ENCODE results near the gene GRID1. TPM values are rescaled to one million over a fixed set of nuclear protein-coding genes. Genes with fewer than 3 reads are reported as not detected.

Gene GRID1
- total RNA-seq, 1 donor, result not detected

DNA sequence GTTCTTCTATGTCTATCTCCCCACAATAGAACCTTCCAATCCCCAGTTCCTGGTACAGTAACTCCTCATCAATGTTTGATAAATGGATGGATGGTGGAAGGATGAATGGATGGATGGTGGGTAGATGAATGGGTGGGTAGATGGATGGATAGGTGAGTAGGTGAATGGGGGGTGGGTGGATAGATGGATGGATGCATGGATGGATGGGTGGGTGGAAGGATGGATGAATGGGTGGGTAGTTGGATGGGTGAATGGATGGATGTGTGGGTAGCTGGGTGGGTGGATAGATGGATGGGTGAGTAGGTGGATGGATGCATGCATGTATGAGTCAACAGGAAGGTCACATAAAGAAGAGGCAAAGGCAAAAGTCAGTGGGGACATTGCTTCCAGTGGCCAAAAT lies 116.8 kb downstream of the GRID1 start:
- TF ChIP-seq, protein P1, sequence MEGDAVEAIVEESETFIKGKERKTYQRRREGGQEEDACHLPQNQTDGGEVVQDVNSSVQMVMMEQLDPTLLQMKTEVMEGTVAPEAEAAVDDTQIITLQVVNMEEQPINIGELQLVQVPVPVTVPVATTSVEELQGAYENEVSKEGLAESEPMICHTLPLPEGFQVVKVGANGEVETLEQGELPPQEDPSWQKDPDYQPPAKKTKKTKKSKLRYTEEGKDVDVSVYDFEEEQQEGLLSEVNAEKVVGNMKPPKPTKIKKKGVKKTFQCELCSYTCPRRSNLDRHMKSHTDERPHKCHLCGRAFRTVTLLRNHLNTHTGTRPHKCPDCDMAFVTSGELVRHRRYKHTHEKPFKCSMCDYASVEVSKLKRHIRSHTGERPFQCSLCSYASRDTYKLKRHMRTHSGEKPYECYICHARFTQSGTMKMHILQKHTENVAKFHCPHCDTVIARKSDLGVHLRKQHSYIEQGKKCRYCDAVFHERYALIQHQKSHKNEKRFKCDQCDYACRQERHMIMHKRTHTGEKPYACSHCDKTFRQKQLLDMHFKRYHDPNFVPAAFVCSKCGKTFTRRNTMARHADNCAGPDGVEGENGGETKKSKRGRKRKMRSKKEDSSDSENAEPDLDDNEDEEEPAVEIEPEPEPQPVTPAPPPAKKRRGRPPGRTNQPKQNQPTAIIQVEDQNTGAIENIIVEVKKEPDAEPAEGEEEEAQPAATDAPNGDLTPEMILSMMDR (IDR thresholded peaks at IDR 0.05; ENCODE audit: insufficient read depth, low read length), result no peak
- H3K4me3 ChIP-seq (ENCODE audit: low read depth, low read length), result no peak overlapping the region

DNA sequence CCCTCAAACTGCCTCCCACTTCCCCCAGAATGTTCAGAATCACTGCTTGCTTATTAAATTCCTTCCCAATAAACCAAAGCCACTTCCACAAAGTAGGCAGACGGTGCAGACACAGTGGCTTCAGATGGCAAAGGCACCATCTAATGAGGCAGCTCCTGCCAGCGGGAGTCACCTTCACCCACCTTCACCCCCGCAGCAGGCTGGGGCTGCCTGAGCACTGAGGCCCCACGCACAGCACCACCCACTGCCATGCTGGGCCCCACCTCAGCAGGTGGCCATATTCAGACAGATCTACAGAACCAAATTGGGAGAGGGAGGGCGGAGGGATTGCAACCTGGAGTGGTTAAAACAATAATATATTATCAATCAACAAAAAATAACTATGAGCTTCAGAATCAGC lies 118.5 kb downstream of the GRID1 start:
- TF ChIP-seq, protein P1 (IDR thresholded peaks at IDR 0.05; ENCODE audit: insufficient read depth, low read length), result no peak
- H3K4me3 ChIP-seq (ENCODE audit: low read depth, low read length), result no peak overlapping the region
- no peak for DNase-seq (ENCODE audit: low read depth)

More for the DNA sequence above, 116.8 kb downstream of the GRID1 start:
- DNase-seq (ENCODE audit: low read depth), result no peak

GRCh38 chr10:86247588-86247987 lies 119.0 kb downstream of the GRID1 start:
- no peak overlapping the region for H3K4me3 ChIP-seq (ENCODE audit: low read depth, low read length)
- DNase-seq (ENCODE audit: low read depth), result no peak
- TF ChIP-seq, protein P1 (IDR thresholded peaks at IDR 0.05; ENCODE audit: insufficient read depth, low read length), result no peak

GRCh38 chr10:86247073-86247472 lies 119.5 kb downstream of the GRID1 start:
- TF ChIP-seq, protein P1 (IDR thresholded peaks at IDR 0.05; ENCODE audit: insufficient read depth, low read length), result no peak
- DNase-seq (ENCODE audit: low read depth), result no peak
- no peak overlapping the region for H3K4me3 ChIP-seq (ENCODE audit: low read depth, low read length)

DNA sequence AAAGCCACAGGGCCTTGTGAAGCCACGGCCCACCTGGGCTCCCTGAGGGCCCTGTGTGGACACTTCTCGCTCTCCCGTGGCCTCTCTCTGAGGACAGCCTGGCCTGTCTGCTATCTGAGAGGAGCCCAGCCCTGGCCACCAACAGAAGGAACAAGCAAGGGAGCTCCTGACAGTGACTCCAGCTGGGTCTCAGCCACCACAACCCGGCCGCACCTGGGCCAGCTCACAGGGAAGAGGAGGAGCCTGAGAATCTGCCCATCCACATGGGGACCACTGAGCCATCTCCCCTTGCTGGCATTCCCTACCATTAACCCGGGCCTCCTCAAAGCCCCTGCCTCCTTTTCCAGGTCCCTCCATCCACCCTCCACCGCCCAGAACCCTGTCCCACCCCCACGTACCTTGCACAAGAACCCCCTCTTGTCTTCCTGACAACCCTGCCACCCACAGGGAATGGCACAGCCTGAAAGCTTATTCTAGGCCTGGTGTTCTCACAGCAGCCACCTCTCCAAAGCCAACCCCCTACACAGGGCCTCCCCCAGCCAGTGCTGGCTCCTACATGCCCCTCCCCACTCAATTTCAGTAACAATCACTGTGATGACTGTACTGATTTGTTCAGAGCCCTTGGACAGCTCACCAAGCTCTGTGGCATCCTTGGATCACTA lies 120.2 kb downstream of the GRID1 start:
- TF ChIP-seq, protein P1 (IDR thresholded peaks at IDR 0.05; ENCODE audit: insufficient read depth, low read length), result no peak
- H3K4me3 ChIP-seq (ENCODE audit: low read depth, low read length), result no peak overlapping the region
- DNase-seq (ENCODE audit: low read depth), result no peak

GRCh38 chr10:86245015-86245394 lies 121.6 kb downstream of the GRID1 start:
- no peak overlapping the region for H3K4me3 ChIP-seq (ENCODE audit: low read depth, low read length)
- TF ChIP-seq, protein P1 (IDR thresholded peaks at IDR 0.05; ENCODE audit: insufficient read depth, low read length), result no peak
- no peak for DNase-seq (ENCODE audit: low read depth)

Measured in fibroblast of the aortic adventitia (primary cell).